HepG2 (cell line): ENCODE data around the gene SLC25A23. TPM values are rescaled to one million over a fixed set of nuclear protein-coding genes. Genes with fewer than 3 reads are reported as not detected.

Experiments
- FOSL1 ChIP-seq: sonication (generic); formaldehyde crosslinking; IDR thresholded peaks from 2 replicates; pipeline ENCODE4 v1.9.0; 2021; ENCODE audit warnings: missing genetic modification reagents, borderline replicate concordance
- GATAD2A ChIP-seq: IDR thresholded peaks from 2 replicates; pipeline ENCODE4 v1.6.1; 2016
- KDM2A ChIP-seq: sonication (generic); formaldehyde crosslinking; IDR thresholded peaks from 2 replicates; pipeline ENCODE4 v1.4.0; 2020; ENCODE audit warnings: low read depth, missing genetic modification reagents, borderline replicate concordance
- MXD4 ChIP-seq: IDR thresholded peaks from 2 replicates; pipeline ENCODE4 v1.6.1; 2016; ENCODE audit warnings: mild to moderate bottlenecking, missing biosample characterization, missing genetic modification reagents
- NCOR1 ChIP-seq: fragments of 200-600 bp; sonication (generic); IDR thresholded peaks from 2 replicates; pipeline ENCODE4 v1.7.0; 2017; ENCODE audit warnings: antibody characterized with exemption, low read length, borderline replicate concordance
- NFYB ChIP-seq: sonication (generic); formaldehyde crosslinking; IDR thresholded peaks from 2 replicates; pipeline ENCODE4 v1.4.0; 2020; ENCODE audit warnings: missing genetic modification reagents
- NFYC ChIP-seq: IDR thresholded peaks from 2 replicates; pipeline ENCODE4 v1.6.1; 2016; ENCODE audit warnings: missing genetic modification reagents, missing compliant biosample characterization
- POLR2AphosphoS5 ChIP-seq: IDR thresholded peaks from 2 replicates; pipeline ENCODE4 v1.6.1; 2012; ENCODE audit warnings: low read depth, low read length
- PPARG ChIP-seq: conservative IDR thresholded peaks from 2 replicates; pipeline ENCODE4 v1.6.1; 2016; ENCODE audit warnings: missing biosample characterization, missing genetic modification reagents
- RFXAP ChIP-seq: sonication (generic); formaldehyde crosslinking; IDR thresholded peaks from 2 replicates; pipeline ENCODE4 v1.4.0; 2020; ENCODE audit warnings: missing genetic modification reagents, borderline replicate concordance
- SMAD1 ChIP-seq: sonication (generic); formaldehyde crosslinking; IDR thresholded peaks from 2 replicates; pipeline ENCODE4 v1.4.0; 2020; ENCODE audit warnings: missing genetic modification reagents, low read depth, mild to moderate bottlenecking, borderline replicate concordance
- ZBTB8A ChIP-seq: sonication (generic); formaldehyde crosslinking; IDR thresholded peaks from 2 replicates; pipeline ENCODE4 v1.4.0; 2020; ENCODE audit warnings: mild to moderate bottlenecking, low read depth, missing genetic modification reagents, borderline replicate concordance
- ZNF292 ChIP-seq: sonication (generic); formaldehyde crosslinking; IDR thresholded peaks from 2 replicates; pipeline ENCODE4 v1.8.1; 2022; ENCODE audit warnings: mild to moderate bottlenecking, low read depth, missing genetic modification reagents, borderline replicate concordance
- ZNF513 ChIP-seq: sonication (generic); formaldehyde crosslinking; conservative IDR thresholded peaks from 2 replicates; pipeline ENCODE4 v1.5.0; 2020; ENCODE audit warnings: missing genetic modification reagents
- ZNF543 ChIP-seq: sonication (generic); formaldehyde crosslinking; IDR thresholded peaks from 2 replicates; pipeline ENCODE4 v1.4.0; 2020; ENCODE audit warnings: mild to moderate bottlenecking, missing genetic modification reagents
- ZNF556 ChIP-seq: sonication (generic); formaldehyde crosslinking; IDR thresholded peaks from 2 replicates; pipeline ENCODE4 v1.4.0; 2020; ENCODE audit warnings: mild to moderate bottlenecking, missing genetic modification reagents, borderline replicate concordance
- ZNF687 ChIP-seq: sonication (generic); formaldehyde crosslinking; IDR thresholded peaks from 2 replicates; pipeline ENCODE4 v1.5.1; 2020; ENCODE audit warnings: mild to moderate bottlenecking, missing genetic modification reagents, moderate library complexity
- ZNF691 ChIP-seq: sonication (generic); formaldehyde crosslinking; IDR thresholded peaks from 2 replicates; pipeline ENCODE4 v1.4.0; 2020; ENCODE audit warnings: missing genetic modification reagents, low read depth, mild to moderate bottlenecking, borderline replicate concordance
- ZNF768 ChIP-seq: sonication (generic); formaldehyde crosslinking; IDR thresholded peaks from 2 replicates; pipeline ENCODE4 v1.4.0; 2020; ENCODE audit warnings: missing genetic modification reagents
- ZNF777 ChIP-seq: sonication (generic); formaldehyde crosslinking; IDR thresholded peaks from 2 replicates; pipeline ENCODE4 v1.4.0; 2020; ENCODE audit warnings: missing genetic modification reagents
- ZSCAN9 ChIP-seq: IDR thresholded peaks from 2 replicates; pipeline ENCODE4 v1.6.1; 2016; ENCODE audit warnings: borderline replicate concordance
- polyA plus RNA-seq, 8 experiments: library from polyadenylated mRNA; depleted of rRNA in 3 of 8; stranded (reverse) in 7 of 8; unstranded in 1 of 8; fragments of >200 nt; fragmentation: Illumina TruSeq in 4 of 8; extraction: Trizol in 4 of 8; gene quantifications; 2 replicates each; pipeline versions ENCODE4 v1.2.1 to v1.2.3, GENCODE V29; 2011 to 2016; ENCODE audit warnings: low read depth in 4 of 8, missing spikeins in 1 of 8, mixed read lengths in 1 of 8; ENCODE audit not compliant: insufficient read depth in 1 of 8
- total RNA-seq, 5 experiments: library from RNA; depleted of rRNA; stranded (reverse); fragments of >200 nt; fragmentation: Illumina TruSeq; extraction: Trizol; gene quantifications; 2 replicates each; pipeline ENCODE4 v1.2.3, GENCODE V29; 2016; ENCODE audit warnings: low read depth in 1 of 5
- TF ChIP-seq, protein P1 (sequence below): IDR thresholded peaks from 2 replicates; pipeline ENCODE4 v1.6.1; 2018; ENCODE audit warnings: missing genetic modification reagents

The SLC25A23 gene
- total and polyA plus RNA-seq, 2 of the 13 experiments (the other 11 are each of a cell fraction or from before 2014, with no cell fraction given): 12.4 to 15.2 TPM

- peak; percentile 71 for TF ChIP-seq ZNF687
- peak; percentile 86 for TF ChIP-seq NFYC (CRISPR knock-in tag)
- TF ChIP-seq NCOR1: peak; percentile 28; the same call in 1 of the 2 replicates
- TF ChIP-seq ZNF513 (CRISPR knock-in tag): no peak
- peak; percentile 79 for TF ChIP-seq ZNF556 (CRISPR knock-in tag)
- peak; percentile 46; the same call in 1 of the 2 replicates for TF ChIP-seq ZBTB8A (CRISPR knock-in tag)
- 0 out of 2 replicates have a peak, but pooled peaks have one; percentile 23 for TF ChIP-seq PPARG (CRISPR knock-in tag)
- TF ChIP-seq ZNF777 (CRISPR knock-in tag): peak; percentile 57; the same call in 1 of the 2 replicates
- TF ChIP-seq, protein P1, sequence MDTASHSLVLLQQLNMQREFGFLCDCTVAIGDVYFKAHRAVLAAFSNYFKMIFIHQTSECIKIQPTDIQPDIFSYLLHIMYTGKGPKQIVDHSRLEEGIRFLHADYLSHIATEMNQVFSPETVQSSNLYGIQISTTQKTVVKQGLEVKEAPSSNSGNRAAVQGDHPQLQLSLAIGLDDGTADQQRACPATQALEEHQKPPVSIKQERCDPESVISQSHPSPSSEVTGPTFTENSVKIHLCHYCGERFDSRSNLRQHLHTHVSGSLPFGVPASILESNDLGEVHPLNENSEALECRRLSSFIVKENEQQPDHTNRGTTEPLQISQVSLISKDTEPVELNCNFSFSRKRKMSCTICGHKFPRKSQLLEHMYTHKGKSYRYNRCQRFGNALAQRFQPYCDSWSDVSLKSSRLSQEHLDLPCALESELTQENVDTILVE (CRISPR knock-in tag): 0 out of 2 replicates have a peak, but pooled peaks have one; percentile 40
- TF ChIP-seq FOSL1 (CRISPR knock-in tag): no peak
- TF ChIP-seq ZNF543 (CRISPR knock-in tag): peak; percentile 81
- peak; percentile 55; the same call in 1 of the 2 replicates for TF ChIP-seq SMAD1 (CRISPR knock-in tag)
- peak; percentile 60; the same call in 1 of the 2 replicates for TF ChIP-seq ZSCAN9 (CRISPR knock-in tag)
- peak; percentile 59 for TF ChIP-seq MXD4 (CRISPR knock-in tag)
- TF ChIP-seq GATAD2A (CRISPR knock-in tag): peak; percentile 33; the same call in 1 of the 2 replicates
- TF ChIP-seq ZNF292 (CRISPR knock-in tag): no peak
- peak; percentile 10; the same call in 1 of the 2 replicates for TF ChIP-seq ZNF768 (CRISPR knock-in tag)
- TF ChIP-seq NFYB: peak; percentile 81
- TF ChIP-seq RFXAP (CRISPR knock-in tag): peak; percentile 73; the same call in 1 of the 2 replicates
- no peak for TF ChIP-seq POLR2AphosphoS5
- peak; percentile 87 for TF ChIP-seq KDM2A (CRISPR knock-in tag)
- no peak; the same call in 1 of the 2 replicates for TF ChIP-seq ZNF691 (CRISPR knock-in tag)
These were observed 700 bp upstream of the SLC25A23 start (continued) for GRCh38 chr19:6460099-6460884.
